Measurements from ENCODE around the gene FDXR.

FDXR gene

DNA sequence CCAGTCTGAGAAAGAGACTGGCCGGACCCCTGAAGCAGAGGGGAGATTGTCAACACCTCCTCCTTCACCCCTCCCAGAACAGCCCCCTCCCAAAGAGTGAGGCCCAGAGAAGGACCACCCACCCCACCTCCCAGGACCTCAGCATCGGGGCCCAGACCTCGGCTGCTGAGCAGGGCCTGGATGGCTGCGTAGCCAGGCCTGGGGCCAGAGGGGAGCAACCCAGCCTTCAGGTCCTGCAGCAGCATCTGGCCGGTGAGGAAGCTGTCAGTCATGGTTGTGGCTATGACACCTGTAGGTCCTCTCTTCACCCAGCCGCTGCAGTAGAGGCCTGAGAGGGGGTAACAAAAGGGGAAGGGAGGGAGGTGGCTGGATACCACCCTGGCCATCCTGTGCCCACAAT, 9.9 kb downstream of the FDXR start:
- no peak overlapping the region for H3K27ac ChIP-seq (ENCODE audit: poor library complexity, severe bottlenecking)
- 0 out of 2 replicates have a peak, but pooled peaks cover 3% of the 10 kb centered on the region for H3K36me3 ChIP-seq (ENCODE audit: low read depth)
- H3K27me3 ChIP-seq (ENCODE audit: insufficient read depth, poor library complexity, severe bottlenecking) = peaks cover 39% of the 10 kb centered on the region
- no peak for ATAC-seq (ENCODE audit: low read depth)
- TF ChIP-seq, protein P1, sequence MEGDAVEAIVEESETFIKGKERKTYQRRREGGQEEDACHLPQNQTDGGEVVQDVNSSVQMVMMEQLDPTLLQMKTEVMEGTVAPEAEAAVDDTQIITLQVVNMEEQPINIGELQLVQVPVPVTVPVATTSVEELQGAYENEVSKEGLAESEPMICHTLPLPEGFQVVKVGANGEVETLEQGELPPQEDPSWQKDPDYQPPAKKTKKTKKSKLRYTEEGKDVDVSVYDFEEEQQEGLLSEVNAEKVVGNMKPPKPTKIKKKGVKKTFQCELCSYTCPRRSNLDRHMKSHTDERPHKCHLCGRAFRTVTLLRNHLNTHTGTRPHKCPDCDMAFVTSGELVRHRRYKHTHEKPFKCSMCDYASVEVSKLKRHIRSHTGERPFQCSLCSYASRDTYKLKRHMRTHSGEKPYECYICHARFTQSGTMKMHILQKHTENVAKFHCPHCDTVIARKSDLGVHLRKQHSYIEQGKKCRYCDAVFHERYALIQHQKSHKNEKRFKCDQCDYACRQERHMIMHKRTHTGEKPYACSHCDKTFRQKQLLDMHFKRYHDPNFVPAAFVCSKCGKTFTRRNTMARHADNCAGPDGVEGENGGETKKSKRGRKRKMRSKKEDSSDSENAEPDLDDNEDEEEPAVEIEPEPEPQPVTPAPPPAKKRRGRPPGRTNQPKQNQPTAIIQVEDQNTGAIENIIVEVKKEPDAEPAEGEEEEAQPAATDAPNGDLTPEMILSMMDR (IDR thresholded peaks at IDR 0.05; ENCODE audit: poor library complexity, severe bottlenecking) = no peak
- DNase-seq (ENCODE audit: low spot score) = no peak
- H3K4me3 ChIP-seq (ENCODE audit: severe bottlenecking) = no peak overlapping the region
- no peaks in the 10 kb centered on the region for H3K9me3 ChIP-seq (ENCODE audit: severe bottlenecking)
- H3K4me1 ChIP-seq (ENCODE audit: insufficient read depth, poor library complexity, severe bottlenecking) = no peaks in the 10 kb centered on the region

DNA sequence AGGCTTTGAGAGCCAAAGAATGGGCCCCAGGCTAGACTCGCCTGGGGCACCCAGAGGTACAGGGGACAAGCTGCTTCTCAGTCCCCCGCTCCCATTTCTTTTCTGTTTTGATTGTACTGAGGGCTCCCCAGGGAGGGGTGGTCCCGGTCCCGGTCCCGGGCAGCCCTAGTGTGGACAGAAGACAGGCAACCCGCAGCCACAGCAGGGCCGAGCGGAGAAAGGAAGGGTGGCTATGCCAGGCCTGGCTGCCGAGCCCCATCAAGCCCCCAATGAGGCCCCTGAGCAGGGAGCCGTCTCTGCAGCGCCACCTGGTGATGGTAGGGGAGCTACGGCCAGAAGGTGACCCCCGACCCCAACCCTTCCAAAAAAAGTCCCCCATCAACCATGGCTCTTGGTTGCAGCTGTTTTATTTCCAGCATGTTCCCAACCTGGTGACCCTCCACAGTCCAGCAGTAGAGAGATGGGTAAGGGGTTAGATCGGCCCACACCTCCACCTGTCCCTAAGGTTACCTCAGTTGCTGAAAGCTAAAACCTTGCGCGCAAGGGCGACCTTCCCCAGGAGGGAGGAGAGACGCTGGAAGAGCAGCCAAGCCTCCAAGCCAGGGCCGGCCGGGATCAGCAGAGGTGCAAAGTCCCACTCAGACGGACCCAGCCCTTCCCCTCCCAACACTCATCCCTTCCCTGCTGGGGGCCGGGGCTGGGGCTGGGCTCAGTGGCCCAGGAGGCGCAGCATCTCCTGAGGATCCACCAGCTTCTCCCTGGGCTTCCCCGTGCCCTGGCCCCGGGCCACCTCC, 10.5 kb downstream of the FDXR start:
- no peaks in the 10 kb centered on the region for H3K9me3 ChIP-seq (ENCODE audit: severe bottlenecking)
- DNase-seq (ENCODE audit: low spot score) = no peak
- TF ChIP-seq, protein P1 (IDR thresholded peaks at IDR 0.05; ENCODE audit: poor library complexity, severe bottlenecking) = peak; percentile 56
- no peak for ATAC-seq (ENCODE audit: low read depth)
- 0 out of 2 replicates have a peak, but pooled peaks cover 3% of the 10 kb centered on the region for H3K36me3 ChIP-seq (ENCODE audit: low read depth)
- H3K4me1 ChIP-seq (ENCODE audit: insufficient read depth, poor library complexity, severe bottlenecking) = no peaks in the 10 kb centered on the region
- H3K27ac ChIP-seq (ENCODE audit: poor library complexity, severe bottlenecking) = no peak overlapping the region
- no peak overlapping the region for H3K4me3 ChIP-seq (ENCODE audit: severe bottlenecking)
- peaks cover 45% of the 10 kb centered on the region for H3K27me3 ChIP-seq (ENCODE audit: insufficient read depth, poor library complexity, severe bottlenecking)

DNA sequence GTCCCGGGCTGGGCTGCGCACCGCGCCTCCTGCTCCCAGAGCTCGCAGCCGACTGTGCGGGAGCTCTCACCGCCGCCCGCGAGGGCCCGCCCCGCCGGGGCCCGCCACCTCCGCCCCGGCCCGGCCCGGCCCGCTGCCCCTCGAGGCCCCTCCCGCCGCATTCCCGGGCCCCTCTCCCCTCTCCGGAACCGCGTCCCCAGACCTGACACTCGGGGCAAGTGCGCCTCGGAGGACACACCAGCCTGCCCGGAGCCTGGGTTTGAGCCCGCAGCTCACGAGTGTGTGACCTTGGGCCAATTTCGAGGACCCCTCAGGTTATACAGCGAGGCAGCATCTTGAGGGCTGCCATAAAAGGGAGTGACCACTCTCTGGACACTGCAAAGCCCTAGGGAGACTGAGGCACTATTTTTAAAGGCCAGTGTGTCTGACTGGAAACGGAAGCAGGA, 11.1 kb downstream of the FDXR start:
- Histone ChIP-seq H3K36me3 (ENCODE audit: low read depth) (0 out of 2 replicates have a peak, but pooled peaks cover 3% of the 10 kb centered on the region), H3K27ac (ENCODE audit: poor library complexity, severe bottlenecking) (no peak overlapping the region), H3K4me1 (ENCODE audit: insufficient read depth, poor library complexity, severe bottlenecking) (no peaks in the 10 kb centered on the region), H3K4me3 (ENCODE audit: severe bottlenecking) (no peak overlapping the region), H3K27me3 (ENCODE audit: insufficient read depth, poor library complexity, severe bottlenecking) (peaks cover 52% of the 10 kb centered on the region), H3K9me3 (ENCODE audit: severe bottlenecking) (no peaks in the 10 kb centered on the region)
- DNase-seq (ENCODE audit: low spot score) (no peak), ATAC-seq (ENCODE audit: low read depth) (no peak)
- TF ChIP-seq, protein P1 (IDR thresholded peaks at IDR 0.05; ENCODE audit: poor library complexity, severe bottlenecking) = no peak

DNA sequence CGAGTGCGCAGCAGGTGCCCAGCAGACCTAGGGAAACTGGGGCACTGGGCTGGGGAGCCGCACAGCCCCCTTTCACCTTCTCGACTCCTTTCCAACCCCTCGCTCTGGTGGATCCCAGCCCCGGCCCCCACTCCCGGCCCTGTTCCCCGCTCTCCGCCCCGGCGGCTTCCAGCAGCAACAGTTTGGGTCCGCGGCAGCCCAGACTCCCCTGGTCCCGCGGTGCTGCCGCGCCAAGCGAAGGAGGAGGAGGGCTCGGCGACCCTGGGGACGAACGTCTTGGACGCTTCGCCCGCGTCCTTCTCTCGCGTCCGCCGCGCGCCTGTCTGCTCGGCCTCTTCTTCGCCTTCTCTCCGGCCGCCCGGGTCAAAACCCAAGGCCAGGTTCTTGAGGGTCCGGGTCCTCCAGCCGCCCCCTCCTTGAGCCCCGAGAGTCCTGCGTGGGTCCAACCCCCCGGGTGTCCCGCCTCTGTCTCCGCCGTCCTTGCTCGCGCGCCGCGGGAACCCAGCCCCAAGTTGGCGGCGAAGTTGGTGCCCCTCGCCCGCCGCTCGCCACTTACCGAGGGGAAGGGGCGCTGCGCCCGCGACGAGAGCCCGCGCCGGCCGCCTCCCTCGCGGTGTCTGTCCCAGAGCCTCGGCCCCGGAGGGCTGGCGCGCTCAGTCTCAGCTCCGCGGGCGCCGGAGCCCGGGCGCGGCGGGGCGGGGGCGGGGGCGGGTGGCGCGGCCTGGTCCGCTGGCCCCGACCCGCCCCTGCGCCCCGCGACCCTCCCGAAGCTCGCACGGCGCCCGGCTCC, 11.7 kb downstream of the FDXR start:
- TF ChIP-seq, protein P1 (IDR thresholded peaks at IDR 0.05; ENCODE audit: poor library complexity, severe bottlenecking) = no peak
- H3K9me3 ChIP-seq (ENCODE audit: severe bottlenecking) = no peaks in the 10 kb centered on the region
- 0 out of 2 replicates have a peak, but pooled peaks cover 3% of the 10 kb centered on the region for H3K36me3 ChIP-seq (ENCODE audit: low read depth)
- ATAC-seq (ENCODE audit: low read depth) = peak; percentile 5; the same call in 2 of the 3 replicates
- H3K4me1 ChIP-seq (ENCODE audit: insufficient read depth, poor library complexity, severe bottlenecking) = no peaks in the 10 kb centered on the region
- no peak overlapping the region for H3K27ac ChIP-seq (ENCODE audit: poor library complexity, severe bottlenecking)
- no peak for DNase-seq (ENCODE audit: low spot score)
- no peak overlapping the region for H3K4me3 ChIP-seq (ENCODE audit: severe bottlenecking)
- peaks cover 54% of the 10 kb centered on the region for H3K27me3 ChIP-seq (ENCODE audit: insufficient read depth, poor library complexity, severe bottlenecking)
